Mammary epithelial cell (primary cell): ENCODE data around the gene SPATA20.

Experiments
- EZH2 ChIP-seq: IDR thresholded peaks from 2 replicates; pipeline ENCODE4 v1.6.1; 2012; ENCODE audit warnings: low read length, inconsistent platforms, borderline replicate concordance
- TF ChIP-seq, protein P1 (sequence below), 2 donors: IDR thresholded peaks in 1 of 2; conservative IDR thresholded peaks in 1 of 2; 2 replicates each; pipeline ENCODE4 v1.5.1; 2011 to 2012; ENCODE audit warnings: inconsistent platforms in 2 of 2, low read length in 2 of 2, mild to moderate bottlenecking in 2 of 2, control low read depth in 1 of 2, low read depth in 1 of 2; ENCODE audit not compliant: insufficient read depth in 1 of 2; ENCODE audit errors: extremely low read depth in 1 of 2

DNA sequence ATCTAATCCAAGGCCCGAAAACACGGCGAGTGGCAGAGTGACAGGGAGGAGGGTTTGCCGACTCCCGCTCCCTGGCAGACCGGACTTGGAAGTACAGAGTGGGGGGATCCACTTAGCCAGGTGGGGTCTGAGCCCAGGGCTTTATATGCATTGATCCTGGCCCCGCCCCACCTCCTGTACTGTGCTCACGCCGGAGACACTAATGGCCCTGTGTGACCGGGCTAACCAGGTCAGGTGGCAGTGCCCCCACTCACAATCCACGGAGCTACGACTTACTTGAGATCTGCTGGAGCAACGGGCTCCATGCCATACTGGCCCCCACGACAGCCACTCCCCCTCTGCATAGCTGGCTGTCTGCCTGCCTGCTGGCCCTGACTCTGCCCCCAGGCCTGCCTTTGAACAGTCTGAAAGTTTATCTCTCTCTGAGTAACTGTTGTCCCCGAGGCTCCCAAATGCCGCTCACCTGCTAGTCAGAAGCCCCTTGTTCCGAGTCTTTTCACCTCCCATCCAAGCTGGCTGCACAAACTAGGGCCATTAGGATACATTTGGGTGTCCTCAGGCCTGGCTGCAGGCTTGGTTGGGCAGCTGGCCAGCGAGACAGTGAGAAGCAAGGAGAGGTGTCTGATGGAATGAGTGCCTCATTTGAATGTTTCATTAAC is 41.5 kb downstream of the SPATA20 start:
- TF ChIP-seq, protein P1, sequence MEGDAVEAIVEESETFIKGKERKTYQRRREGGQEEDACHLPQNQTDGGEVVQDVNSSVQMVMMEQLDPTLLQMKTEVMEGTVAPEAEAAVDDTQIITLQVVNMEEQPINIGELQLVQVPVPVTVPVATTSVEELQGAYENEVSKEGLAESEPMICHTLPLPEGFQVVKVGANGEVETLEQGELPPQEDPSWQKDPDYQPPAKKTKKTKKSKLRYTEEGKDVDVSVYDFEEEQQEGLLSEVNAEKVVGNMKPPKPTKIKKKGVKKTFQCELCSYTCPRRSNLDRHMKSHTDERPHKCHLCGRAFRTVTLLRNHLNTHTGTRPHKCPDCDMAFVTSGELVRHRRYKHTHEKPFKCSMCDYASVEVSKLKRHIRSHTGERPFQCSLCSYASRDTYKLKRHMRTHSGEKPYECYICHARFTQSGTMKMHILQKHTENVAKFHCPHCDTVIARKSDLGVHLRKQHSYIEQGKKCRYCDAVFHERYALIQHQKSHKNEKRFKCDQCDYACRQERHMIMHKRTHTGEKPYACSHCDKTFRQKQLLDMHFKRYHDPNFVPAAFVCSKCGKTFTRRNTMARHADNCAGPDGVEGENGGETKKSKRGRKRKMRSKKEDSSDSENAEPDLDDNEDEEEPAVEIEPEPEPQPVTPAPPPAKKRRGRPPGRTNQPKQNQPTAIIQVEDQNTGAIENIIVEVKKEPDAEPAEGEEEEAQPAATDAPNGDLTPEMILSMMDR (conservative IDR thresholded peaks at IDR 0.05 in 1 of 2, IDR thresholded peaks at IDR 0.05 in 1 of 2; ENCODE audit: extremely low read depth in 1 of 2, insufficient read depth in 1 of 2, low read depth in 1 of 2, low read length in 2 of 2) = no peak
- no peak for TF ChIP-seq EZH2
